ENCODE measurements around the gene ERICH4. TPM values are rescaled to one million over a fixed set of nuclear protein-coding genes. Genes with fewer than 3 reads are reported as not detected.

ERICH4 gene
- total RNA-seq, 4 donors from 2014 or later = not detected

GRCh38 chr19:41492843-41493242 is 49.9 kb downstream of the ERICH4 start:
- Histone ChIP-seq H3K4me3 (no peak overlapping the region), H3K9me3 (peaks cover 0 to 10% (median 0%) of the 10 kb centered on the region in 3 donors), H3K4me1 (no peaks in the 10 kb centered on the region), H3K27ac (no peak overlapping the region), H3K27me3 (peaks cover 15% of the 10 kb centered on the region), H3K36me3 (no peaks in the 10 kb centered on the region)
- no peak for TF ChIP-seq CTCF (IDR thresholded peaks at IDR 0.05)
- TF ChIP-seq POLR2A (IDR thresholded peaks at IDR 0.05) = no peak
- TF ChIP-seq POLR2AphosphoS5 (IDR thresholded peaks at IDR 0.05) = no peak
- TF ChIP-seq EP300 (IDR thresholded peaks at IDR 0.05) = no peak
- WGBS, 2 donors (ENCODE audit: low coverage in 1 of 2) = 88 to 93% methylated on average over 2 to 5 of the region's 5 CpGs
- no peak for ATAC-seq

Small RNAs within 50 kb of the gene (small RNA-seq; reads per million reads assigned to genes)
- 0 reads per million in 4 donors for gene RF00017

Other genes starting within 250 kb of the ERICH4 start
- gene CYP2S1, start 249.9 kb upstream of the ERICH4 start, total RNA-seq = 1 to 10 TPM in 3 of 4 donors, not detected in 1; 1.1 to 2.1 (median 1.2) TPM
- gene AXL, start 223.9 kb upstream of the ERICH4 start, total RNA-seq = 100 to 1,000 TPM; 129 to 232 (median 166) TPM
- gene HNRNPUL1, start 178.8 kb upstream of the ERICH4 start, total RNA-seq = 100 to 1,000 TPM; 142 to 204 (median 160) TPM
- gene CCDC97, start 133.0 kb upstream of the ERICH4 start, total RNA-seq = 10 to 100 TPM; 11.6 to 18.9 (median 15.9) TPM
- gene TGFB1, start 89.2 kb upstream of the ERICH4 start, total RNA-seq = 10 to 100 TPM; 12.9 to 39.3 (median 22.1) TPM
- gene B9D2, start 79.0 kb upstream of the ERICH4 start, total RNA-seq = 10 to 100 TPM in 1 of 4 donors, 1 to 10 TPM in 3; 5.2 to 10.1 (median 6.7) TPM
- 10 to 100 TPM in 2 of 4 donors, 1 to 10 TPM in 2; 7.9 to 17.5 (median 13.3) TPM for gene TMEM91, start 66.6 kb upstream of the ERICH4 start, total RNA-seq
- gene EXOSC5, start 45.8 kb upstream of the ERICH4 start, total RNA-seq = 10 to 100 TPM; 11.4 to 16.0 (median 14.2) TPM
- gene BCKDHA, start 45.3 kb upstream of the ERICH4 start, total RNA-seq = 10 to 100 TPM; 35.0 to 47.9 (median 38.3) TPM
- gene B3GNT8, start 15.8 kb upstream of the ERICH4 start, total RNA-seq = 1 to 10 TPM; 1.9 to 6.1 (median 2.7) TPM
- gene DMAC2, start 3.2 kb upstream of the ERICH4 start, total RNA-seq = 10 to 100 TPM; 37.6 to 67.0 (median 51.4) TPM
- 1 to 10 TPM in 1 of 4 donors, not detected in 3; 4.3 TPM for gene CEACAM21, start 133.0 kb downstream of the ERICH4 start, total RNA-seq
- 1 to 10 TPM in 1 of 4 donors, under 1 TPM in 2, not detected in 1; 0.52 to 2.6 (median 0.93) TPM for gene CEACAM4, start 183.9 kb downstream of the ERICH4 start, total RNA-seq
- 1 to 10 TPM in 1 of 4 donors, under 1 TPM in 1, not detected in 2; 0.96 to 5.6 TPM for gene CEACAM7, start 245.1 kb downstream of the ERICH4 start, total RNA-seq

Measured in gastroesophageal sphincter (tissue), 4 donors.